Naive thymus-derived CD4-positive, alpha-beta T cell (primary cell): ENCODE measurements around the gene ZNF564. TPM values are rescaled to one million over a fixed set of nuclear protein-coding genes. Genes with fewer than 3 reads are reported as not detected.

Source experiments
- ATAC-seq: fragments of 150-1000 bp; cut with Tn5 transposase; 2 replicates; pipeline ENCODE4 v1.10.0; 2021; ENCODE audit warnings: mild to moderate bottlenecking, moderate library complexity
- CTCF ChIA-PET: fragments of 350-600 bp; sonication (Branson Sonifier 250); formaldehyde crosslinking; loops from one replicate; lab custom pipeline; 2021; ENCODE audit warnings: antibody characterized with exemption; lab: Charles Lee
- POLR2A ChIA-PET: fragments of 350-600 bp; sonication (Branson Sonifier 250); formaldehyde crosslinking; loops from one replicate; lab custom pipeline; 2021; ENCODE audit warnings: antibody characterized with exemption, inconsistent platforms; lab: Charles Lee
- DNase-seq, 9 donors: peaks; one replicate each; pipeline versions ENCODE4 v3.0.0 to v3.0.0-alpha.2; 2020 to 2022; ENCODE audit warnings: mixed read lengths in 1 of 9
- H3K27ac ChIP-seq: one replicate; pipeline ENCODE4 v1.7.0; 2013; ENCODE audit warnings: mild to moderate bottlenecking, low read depth, low read length, moderate library complexity
- H3K27me3 ChIP-seq, 2 donors: one replicate each; pipeline ENCODE4 v1.7.0; 2013; ENCODE audit warnings: low read length in 2 of 2, mild to moderate bottlenecking in 2 of 2, moderate library complexity in 2 of 2; ENCODE audit not compliant: control insufficient read depth in 2 of 2, insufficient read depth in 2 of 2
- H3K36me3 ChIP-seq, 3 experiments: 1 replicate in 2 of 3; 2 replicates in 1 of 3; pipeline ENCODE4 v1.7.0; 2013; ENCODE audit warnings: low read length in 3 of 3, mild to moderate bottlenecking in 3 of 3, moderate library complexity in 1 of 3; ENCODE audit not compliant: insufficient read depth in 3 of 3, control insufficient read depth in 2 of 3
- H3K4me1 ChIP-seq, 2 donors: one replicate each; pipeline ENCODE4 v1.7.0; 2013; ENCODE audit warnings: low read length in 2 of 2, mild to moderate bottlenecking in 2 of 2, moderate library complexity in 1 of 2; ENCODE audit not compliant: control insufficient read depth in 2 of 2, insufficient read depth in 2 of 2
- H3K4me3 ChIP-seq: 2 replicates; pipeline ENCODE4 v1.7.0; 2013; ENCODE audit warnings: mild to moderate bottlenecking, low read length
- H3K9me3 ChIP-seq, 3 experiments: 1 replicate in 2 of 3; 2 replicates in 1 of 3; pipeline ENCODE4 v1.7.0; 2013; ENCODE audit warnings: low read length in 3 of 3; ENCODE audit not compliant: control insufficient read depth in 2 of 3
- H3K27ac Mint-ChIP-seq, 9 donors: one replicate each; pipeline ENCODE4 v1.8.0; 2020 to 2022; ENCODE audit warnings: mixed read lengths in 9 of 9, mild to moderate bottlenecking in 8 of 9, moderate library complexity in 5 of 9, inconsistent platforms in 2 of 9
- H3K27me3 Mint-ChIP-seq, 5 donors: one replicate each; pipeline ENCODE4 v1.8.0; 2021 to 2022; ENCODE audit warnings: mixed read lengths in 5 of 5, mild to moderate bottlenecking in 1 of 5
- H3K36me3 Mint-ChIP-seq, 5 donors: one replicate each; pipeline ENCODE4 v1.8.0; 2020 to 2022; ENCODE audit warnings: mixed read lengths in 5 of 5, mild to moderate bottlenecking in 3 of 5, inconsistent platforms in 1 of 5
- H3K4me1 Mint-ChIP-seq, 7 donors: one replicate each; pipeline ENCODE4 v1.8.0; 2020 to 2022; ENCODE audit warnings: mixed read lengths in 7 of 7, mild to moderate bottlenecking in 3 of 7, inconsistent platforms in 1 of 7
- H3K4me3 Mint-ChIP-seq, 10 donors: one replicate each; pipeline ENCODE4 v1.8.0; 2020 to 2022; ENCODE audit warnings: mild to moderate bottlenecking in 10 of 10, mixed read lengths in 10 of 10, moderate library complexity in 6 of 10, inconsistent platforms in 2 of 10
- H3K9me3 Mint-ChIP-seq, 11 donors: one replicate each; pipeline ENCODE4 v1.8.0; 2020 to 2022; ENCODE audit warnings: mixed read lengths in 11 of 11, mild to moderate bottlenecking in 4 of 11, inconsistent platforms in 1 of 11, moderate library complexity in 1 of 11
- intact Hi-C, 2 donors: fragments of 100-400 bp; cut with micrococcal nuclease; formaldehyde crosslinking; loops; one replicate each; pipeline ENCODE4 v1.15.1; 2023
- polyA plus RNA-seq, 2 donors: library from polyadenylated mRNA; unstranded; fragments of 300-500 nt; fragmentation: Illumina TruSeq; gene quantifications; one replicate each; pipeline ENCODE4 v1.2.3, GENCODE V29; 2021
- total RNA-seq, 6 experiments: library from RNA in 5 of 6; stranded (reverse) in 5 of 6; gene quantifications; 1 replicate in 5 of 6; 2 replicates in 1 of 6; pipeline ENCODE4 v1.2.3 and lab custom pipeline; 2021 to 2026

The ZNF564 gene
- total and polyA plus RNA-seq, 7 experiments from 2014 or later, result 10.5 to 33.6 (median 17.9) TPM

DNA sequence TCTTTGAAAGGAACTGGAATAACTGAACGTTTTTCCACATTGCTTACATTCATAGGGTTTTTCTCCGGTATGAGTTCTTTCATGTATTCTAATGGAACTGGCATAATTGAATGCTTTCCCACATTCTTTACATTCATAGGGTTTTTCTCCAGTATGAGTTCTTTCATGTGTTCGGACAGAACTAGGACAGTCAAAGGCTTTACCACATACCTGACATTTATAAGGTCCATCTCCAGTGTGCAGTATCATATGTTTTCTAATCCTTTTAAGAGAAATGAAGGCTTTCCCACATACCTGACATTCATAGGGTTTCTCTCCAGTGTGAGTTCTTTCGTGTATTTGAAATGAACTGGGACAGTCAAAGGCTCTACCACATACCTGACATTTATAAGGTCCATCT is 24.7 kb downstream of the ZNF564 start:
- no peak overlapping the region for H3K27ac ChIP-seq
- DNase-seq (no peak), ATAC-seq (no peak)
- H3K9me3 ChIP-seq, result peaks cover 42 to 99% (median 54%) of the 10 kb centered on the region in 3 experiments
- H3K27ac Mint-ChIP-seq, result peak overlapping the region in 1 of 9 donors; percentile 19
- H3K27me3 Mint-ChIP-seq, result no peaks in the 10 kb centered on the region
- H3K4me1 ChIP-seq, result no peaks in the 10 kb centered on the region
- intact Hi-C loops, result no loop called here
- peaks cover 12 to 99% (median 86%) of the 10 kb centered on the region in 11 donors for H3K9me3 Mint-ChIP-seq
- peaks cover 0 to 4% (median 0%) of the 10 kb centered on the region in 7 donors for H3K4me1 Mint-ChIP-seq
- H3K36me3 Mint-ChIP-seq, result peaks cover 42 to 87% (median 84%) of the 10 kb centered on the region in 5 donors
- ChIA-PET POLR2A (no interaction called here), CTCF (interaction anchor here (1.2 kb wide), 1 partner anchor 49 kb away, joined by 3 read pairs; no protein-coding TSS in a partner anchor)
- peaks cover 32 to 75% (median 36%) of the 10 kb centered on the region in 3 experiments for H3K36me3 ChIP-seq
- no peak overlapping the region for H3K4me3 ChIP-seq
- H3K4me3 Mint-ChIP-seq, result peak overlapping the region in 3 of 10 donors; percentile 13 to 21 (median 14)
- H3K27me3 ChIP-seq, result no peaks in the 10 kb centered on the region

DNA sequence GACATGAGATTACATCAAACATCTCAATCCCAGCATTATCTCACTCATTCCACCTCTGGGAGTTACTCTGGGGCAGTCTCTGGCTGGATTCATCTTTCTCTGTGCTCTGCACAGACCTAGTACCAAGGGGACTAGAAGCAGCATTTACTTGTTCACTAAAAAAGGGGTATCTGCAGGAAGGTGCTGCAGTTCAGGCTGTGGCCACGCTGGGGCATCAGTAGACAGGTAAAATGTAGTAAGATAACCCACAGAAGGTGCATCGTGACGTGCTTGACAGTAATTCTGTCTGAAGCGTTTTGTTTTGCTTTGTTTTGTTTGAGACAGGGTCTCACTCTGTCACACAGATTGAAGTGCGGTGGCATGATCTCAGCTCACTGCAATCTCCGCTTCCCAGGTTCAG is 29.3 kb downstream of the ZNF564 start:
- Histone ChIP-seq H3K4me1 (no peaks in the 10 kb centered on the region), H3K4me3 (no peak overlapping the region), H3K36me3 (peaks cover 13 to 31% (median 17%) of the 10 kb centered on the region in 3 experiments), H3K9me3 (peaks cover 21 to 82% (median 29%) of the 10 kb centered on the region in 3 experiments), H3K27ac (no peak overlapping the region), H3K27me3 (no peaks in the 10 kb centered on the region)
- CTCF ChIA-PET, result no interaction called here
- ATAC-seq (no peak), DNase-seq (no peak)
- POLR2A ChIA-PET, result no interaction called here
- Mint-ChIP-seq H3K4me3 (no peak overlapping the region), H3K27me3 (no peaks in the 10 kb centered on the region), H3K36me3 (peaks cover 42 to 64% (median 57%) of the 10 kb centered on the region in 5 donors), H3K27ac (no peak overlapping the region), H3K9me3 (peaks cover 5 to 99% (median 70%) of the 10 kb centered on the region in 11 donors), H3K4me1 (no peaks in the 10 kb centered on the region)
- intact Hi-C loops, result no loop called here

DNA sequence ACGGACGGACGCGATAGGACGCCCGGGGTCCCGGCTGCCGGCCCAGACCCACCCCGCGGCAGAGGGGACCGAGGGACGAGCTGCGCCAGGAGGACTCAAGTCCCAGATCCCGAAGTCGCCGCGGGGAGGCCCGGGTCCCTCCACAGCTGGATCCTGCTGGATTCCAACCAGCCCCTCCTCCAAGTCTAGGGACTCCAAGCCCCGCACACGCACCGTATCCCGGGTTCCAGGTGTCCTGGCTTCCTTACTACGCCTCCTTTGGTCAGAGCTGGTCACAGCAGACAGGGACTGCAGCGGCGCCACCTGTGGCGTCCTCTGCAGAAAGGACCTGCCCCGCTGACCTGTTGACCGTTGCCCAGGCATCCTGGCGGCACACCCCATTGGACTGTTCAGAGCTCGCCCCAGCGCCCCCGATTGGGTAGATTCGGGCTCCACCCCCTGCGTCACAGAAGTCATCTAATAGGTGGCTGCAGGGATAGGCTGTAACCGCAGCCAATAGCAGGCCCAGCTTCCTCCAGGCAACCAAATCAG is 37.7 kb downstream of the ZNF564 start:
- no peaks in the 10 kb centered on the region for H3K36me3 ChIP-seq
- Mint-ChIP-seq H3K4me1 (peaks cover 0 to 4% (median 0%) of the 10 kb centered on the region in 7 donors), H3K36me3 (peaks cover 3 to 22% (median 12%) of the 10 kb centered on the region in 5 donors), H3K27me3 (peaks cover 0 to 13% (median 10%) of the 10 kb centered on the region in 5 donors), H3K4me3 (no peak overlapping the region), H3K27ac (no peak overlapping the region), H3K9me3 (peaks cover 0 to 70% (median 30%) of the 10 kb centered on the region in 11 donors)
- intact Hi-C loops, result no loop called here
- CTCF ChIA-PET, result no interaction called here
- H3K4me3 ChIP-seq, result no peak overlapping the region
- no peaks in the 10 kb centered on the region for H3K27me3 ChIP-seq
- DNase-seq (no peak), ATAC-seq (no peak)
- H3K4me1 ChIP-seq, result no peaks in the 10 kb centered on the region
- peaks cover 0 to 21% (median 11%) of the 10 kb centered on the region in 3 experiments for H3K9me3 ChIP-seq
- no peak overlapping the region for H3K27ac ChIP-seq
- POLR2A ChIA-PET, result no interaction called here

DNA sequence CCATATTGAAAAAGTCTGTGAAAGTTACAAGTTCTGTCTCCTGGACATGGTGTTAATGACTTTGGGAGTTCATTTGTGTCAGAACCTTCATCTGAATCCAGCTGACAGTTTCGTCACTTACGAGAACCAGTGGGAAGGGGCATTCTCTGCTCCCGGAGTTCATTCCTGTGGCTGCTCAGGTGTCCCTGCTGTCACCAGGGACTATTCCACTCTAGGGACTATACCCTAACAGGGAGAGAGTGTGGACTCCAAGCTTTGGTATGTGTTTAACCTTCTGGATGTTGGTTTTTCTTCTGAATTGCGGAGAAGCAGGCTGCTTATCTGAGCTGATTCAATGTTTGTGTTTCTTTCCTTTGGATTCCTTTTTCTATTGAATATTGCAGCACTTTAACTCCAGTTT is 54.2 kb downstream of the ZNF564 start:
- no peak for DNase-seq
- Histone ChIP-seq H3K27ac (no peak overlapping the region), H3K36me3 (no peaks in the 10 kb centered on the region), H3K4me1 (peaks cover 9 to 11% of the 10 kb centered on the region in 2 donors), H3K4me3 (no peak overlapping the region), H3K27me3 (no peaks in the 10 kb centered on the region), H3K9me3 (no peaks in the 10 kb centered on the region)
- ChIA-PET POLR2A (interaction anchor here (0.7 to 0.9 kb wide), 3 partner anchors 53 to 394 kb away, joined by 3 to 7 read pairs (median 3); partner anchors contain the start of gene GCDH), CTCF (interaction anchor here (0.6 kb wide), 1 partner anchor 56 kb away, joined by 6 read pairs; the partner anchor contains the start of gene ZNF443)
- H3K4me3 Mint-ChIP-seq, result peak overlapping the region in 3 of 10 donors; percentile 35 to 95 (median 73)
- H3K27me3 Mint-ChIP-seq, result no peaks in the 10 kb centered on the region
- H3K9me3 Mint-ChIP-seq, result peaks cover 0 to 12% (median 0%) of the 10 kb centered on the region in 11 donors
- peaks cover 0 to 3% (median 0%) of the 10 kb centered on the region in 5 donors for H3K36me3 Mint-ChIP-seq
- H3K27ac Mint-ChIP-seq, result peak overlapping the region in 4 of 9 donors; percentile 7 to 77 (median 37)
- intact Hi-C loops, result loop anchor here (10.0 kb wide), 2 partner anchors 162 to 572 kb away; partner anchors contain the start of genes ZNF563 (in 1 of the 2) and ZNF700 (in 1 of the 2)
- peaks cover 0 to 16% (median 13%) of the 10 kb centered on the region in 7 donors for H3K4me1 Mint-ChIP-seq
- no peak for ATAC-seq

DNA sequence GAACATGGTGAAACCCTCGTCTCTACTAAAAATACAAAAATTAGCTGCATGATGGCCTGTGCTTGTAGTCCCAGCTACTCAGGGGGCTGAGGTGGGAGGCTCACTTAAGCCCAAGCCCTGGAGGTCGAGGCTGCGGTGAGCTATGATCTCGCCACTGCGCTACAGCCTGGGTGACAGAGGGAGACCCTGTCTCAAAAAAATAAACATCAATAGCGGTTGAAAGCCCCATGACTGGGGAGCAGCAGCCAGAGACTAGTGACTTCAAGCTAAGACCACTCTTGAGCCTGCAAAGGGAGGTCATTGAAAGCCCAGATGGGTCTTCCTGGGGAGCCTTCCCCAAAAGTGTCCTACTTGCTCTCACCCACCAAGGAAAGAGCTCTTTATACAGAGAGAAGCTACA is 54.8 kb downstream of the ZNF564 start:
- POLR2A ChIA-PET, result interaction anchor here (0.7 to 2.2 kb wide), 6 partner anchors 13 to 395 kb away, joined by 3 to 30 read pairs (median 4); partner anchors contain the start of genes GCDH, ZNF564 and ZNF709
- no peak for DNase-seq
- H3K27me3 Mint-ChIP-seq, result no peaks in the 10 kb centered on the region
- H3K9me3 ChIP-seq, result no peaks in the 10 kb centered on the region
- no peak for ATAC-seq
- H3K27ac Mint-ChIP-seq, result peak overlapping the region in 3 of 9 donors; percentile 19 to 92 (median 87)
- CTCF ChIA-PET, result interaction anchor here (1.1 kb wide), 1 partner anchor 62 kb away, joined by 4 read pairs; no protein-coding TSS in a partner anchor
- H3K4me1 ChIP-seq, result peaks cover 9 to 11% of the 10 kb centered on the region in 2 donors
- H3K4me3 Mint-ChIP-seq, result peak overlapping the region in 7 of 10 donors; percentile 87 to 95 (median 92)
- H3K36me3 ChIP-seq, result no peaks in the 10 kb centered on the region
- no peak overlapping the region for H3K4me3 ChIP-seq
- no peaks in the 10 kb centered on the region for H3K27me3 ChIP-seq
- intact Hi-C loops, result loop anchor here (10.0 kb wide), 2 partner anchors 162 to 572 kb away; partner anchors contain the start of genes ZNF563 (in 1 of the 2) and ZNF700 (in 1 of the 2)
- H3K4me1 Mint-ChIP-seq, result peaks cover 0 to 16% (median 13%) of the 10 kb centered on the region in 7 donors
- H3K36me3 Mint-ChIP-seq, result peaks cover 0 to 3% (median 0%) of the 10 kb centered on the region in 5 donors
- peaks cover 0 to 12% (median 0%) of the 10 kb centered on the region in 11 donors for H3K9me3 Mint-ChIP-seq
- H3K27ac ChIP-seq, result no peak overlapping the region

DNA sequence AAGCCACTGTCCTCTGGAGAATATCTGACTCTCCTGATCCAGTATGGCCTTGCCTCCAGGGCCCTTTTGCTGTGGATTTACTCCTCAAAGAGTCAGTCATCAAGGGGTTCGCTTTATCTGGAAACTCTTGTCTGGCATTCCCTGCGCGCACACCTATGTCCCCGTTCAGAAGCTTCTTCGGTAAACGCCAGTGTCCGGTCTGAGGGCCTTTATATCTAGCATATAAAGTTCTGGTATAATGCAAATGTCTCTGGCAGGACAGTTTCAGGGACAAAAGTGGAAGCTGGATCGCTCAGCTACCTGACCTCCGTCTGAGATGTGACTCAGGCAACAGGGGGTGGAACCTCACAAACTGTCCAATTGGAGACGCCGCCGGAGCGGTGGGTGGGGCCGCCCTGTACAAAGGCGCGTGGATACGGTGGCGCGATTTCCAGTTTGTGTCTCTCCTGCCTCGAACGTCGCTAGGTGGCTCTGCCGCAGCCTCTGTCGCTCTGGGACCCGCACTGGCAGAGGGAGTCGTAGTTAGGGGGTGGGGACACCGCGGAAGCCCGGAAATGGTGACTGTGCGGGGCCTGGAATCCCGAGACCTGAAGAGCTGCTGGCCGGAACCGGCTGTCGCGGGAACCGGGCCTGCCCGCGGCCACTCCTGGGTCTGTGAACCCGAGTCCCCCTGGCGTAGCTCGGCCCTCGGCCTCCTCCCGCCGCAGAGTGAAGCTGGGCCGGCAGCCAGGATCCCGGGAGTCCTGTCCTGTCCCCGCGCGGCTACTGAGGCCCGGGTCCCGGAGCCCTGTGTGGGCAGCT is 56.1 kb downstream of the ZNF564 start:
- intact Hi-C loops, result loop anchor here (1.0 to 10.0 kb wide), 14 partner anchors 11 to 570 kb away; partner anchors contain the start of genes ZNF443 (in 2 of the 2), ZNF563 (in 2 of the 2), ZNF564 (in 2 of the 2) and ZNF442 (in 1 of the 2)
- no peaks in the 10 kb centered on the region for H3K9me3 ChIP-seq
- peak overlapping the region; percentile 84 to 95 (median 91) for H3K4me3 Mint-ChIP-seq
- H3K27ac ChIP-seq, result peak overlapping the region; percentile 72
- H3K36me3 Mint-ChIP-seq, result peaks cover 0 to 3% (median 0%) of the 10 kb centered on the region in 5 donors
- peaks cover 0 to 12% (median 0%) of the 10 kb centered on the region in 11 donors for H3K9me3 Mint-ChIP-seq
- peak overlapping the region; percentile 84 to 98 (median 91) for H3K27ac Mint-ChIP-seq
- no peaks in the 10 kb centered on the region for H3K27me3 Mint-ChIP-seq
- H3K4me3 ChIP-seq, result peak overlapping the region; percentile 80
- DNase-seq (peak; percentile 76 to 94 (median 91)), ATAC-seq (peak; percentile 100)
- peaks cover 0 to 16% (median 13%) of the 10 kb centered on the region in 7 donors for H3K4me1 Mint-ChIP-seq
- no peaks in the 10 kb centered on the region for H3K27me3 ChIP-seq
- CTCF ChIA-PET, result interaction anchor here (0.5 to 1.1 kb wide), 3 partner anchors 43 to 177 kb away, joined by 3 to 4 read pairs (median 4); no protein-coding TSS in a partner anchor
- peaks cover 9 to 11% of the 10 kb centered on the region in 2 donors for H3K4me1 ChIP-seq
- POLR2A ChIA-PET, result interaction anchor here (0.5 to 2.2 kb wide), 14 partner anchors 11 to 1764 kb away, joined by 3 to 30 read pairs (median 3); partner anchors contain the start of genes ZNF563, ZNF564, ZNF709 and ZNF844
- H3K36me3 ChIP-seq, result no peaks in the 10 kb centered on the region
